GM18909 (cell line): ENCODE measurements around the gene PLCH2.

Experiments
- ATAC-seq: cut with Tn5 transposase; IDR thresholded peaks from one replicate; pipeline ENCODE4 v1.9.1; 2021; ENCODE audit warnings: mild to moderate bottlenecking; ENCODE audit not compliant: unreplicated experiment, poor library complexity

The PLCH2 gene

DNA sequence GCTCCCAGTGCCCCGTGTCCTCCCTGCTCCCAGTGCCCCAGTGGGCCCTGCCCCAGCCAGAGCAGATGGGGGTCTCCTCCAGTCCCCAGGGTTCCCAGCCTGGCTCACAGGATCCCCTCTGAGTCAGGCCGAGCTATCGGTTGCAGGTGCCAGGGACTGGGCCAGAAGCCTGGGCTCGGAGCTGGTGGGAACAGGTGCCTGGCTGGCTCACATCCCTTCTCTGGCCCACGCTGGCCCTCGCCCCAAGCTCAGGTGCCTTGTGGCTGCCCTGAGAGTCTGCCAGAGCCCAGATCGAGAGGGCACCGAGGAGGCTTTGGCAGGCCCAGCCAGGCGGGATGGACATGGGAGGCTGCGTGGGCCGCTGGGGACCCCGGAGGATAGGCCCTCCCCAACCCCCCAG is 18.9 kb downstream of the PLCH2 start:
- ATAC-seq, result no peak

DNA sequence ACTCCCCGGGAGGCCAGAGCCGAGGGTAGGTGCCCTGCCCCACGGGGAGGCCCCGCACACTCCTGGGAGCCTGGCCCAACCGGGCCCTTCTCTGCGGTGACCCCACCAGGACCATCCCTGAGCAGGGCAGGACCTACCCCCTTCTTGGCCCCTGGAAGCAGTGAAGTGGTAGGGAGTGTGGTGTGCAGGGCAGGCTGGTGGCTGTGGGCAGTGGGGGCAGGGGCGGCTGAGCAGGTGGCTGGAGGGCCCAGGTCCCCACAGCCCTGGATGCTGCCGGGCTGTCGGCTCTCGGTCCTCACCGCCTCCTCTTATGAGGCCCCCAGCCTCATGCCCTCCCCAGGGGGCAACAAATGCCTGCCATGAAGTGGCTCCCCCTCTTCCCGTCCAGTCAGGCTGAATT is 19.5 kb downstream of the PLCH2 start:
- ATAC-seq, result no peak

DNA sequence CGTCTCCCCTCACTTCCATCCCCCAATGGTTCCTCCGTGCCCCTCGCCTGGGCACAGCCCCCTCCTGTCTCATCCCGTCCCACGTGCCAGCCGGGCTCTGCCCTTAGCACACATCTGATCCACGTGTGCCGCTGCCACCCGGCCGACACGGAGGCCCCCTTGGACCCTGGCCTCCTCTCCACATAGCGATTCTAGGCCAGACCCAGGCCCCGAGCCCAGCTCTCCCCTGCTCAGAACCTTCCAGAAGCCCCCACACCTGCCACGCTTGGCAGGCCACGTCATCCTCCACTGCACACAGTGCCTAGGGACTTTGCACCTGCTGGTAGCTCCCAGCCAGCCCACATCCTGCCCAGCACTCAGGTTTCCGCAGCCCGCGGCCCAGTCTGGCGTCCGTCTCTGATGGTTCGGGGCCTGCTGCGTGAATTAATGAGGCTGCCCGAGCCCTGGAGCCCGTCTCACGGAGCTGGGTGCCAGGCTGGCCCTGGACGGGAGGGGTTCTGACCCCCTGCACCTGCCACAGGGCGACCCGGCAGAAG is 20.1 kb downstream of the PLCH2 start:
- peak; percentile 51 for ATAC-seq

DNA sequence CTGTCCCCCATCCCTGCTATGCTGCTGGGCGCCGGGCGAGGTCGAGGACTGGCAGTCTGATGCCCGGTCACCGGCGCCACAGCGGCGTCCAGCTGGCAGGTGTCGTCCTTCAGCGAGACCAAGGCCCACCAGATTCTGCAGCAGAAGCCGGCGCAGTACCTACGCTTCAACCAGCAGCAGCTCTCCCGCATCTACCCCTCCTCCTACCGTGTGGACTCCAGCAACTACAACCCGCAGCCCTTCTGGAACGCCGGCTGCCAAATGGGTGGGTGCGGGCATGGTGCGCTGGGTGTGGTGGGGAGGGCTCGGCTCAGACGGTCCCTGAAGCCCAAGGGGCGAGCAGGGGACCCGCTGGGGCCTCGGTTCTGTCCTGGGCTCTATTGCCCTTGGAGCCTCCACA is 20.7 kb downstream of the PLCH2 start:
- no peak for ATAC-seq

DNA sequence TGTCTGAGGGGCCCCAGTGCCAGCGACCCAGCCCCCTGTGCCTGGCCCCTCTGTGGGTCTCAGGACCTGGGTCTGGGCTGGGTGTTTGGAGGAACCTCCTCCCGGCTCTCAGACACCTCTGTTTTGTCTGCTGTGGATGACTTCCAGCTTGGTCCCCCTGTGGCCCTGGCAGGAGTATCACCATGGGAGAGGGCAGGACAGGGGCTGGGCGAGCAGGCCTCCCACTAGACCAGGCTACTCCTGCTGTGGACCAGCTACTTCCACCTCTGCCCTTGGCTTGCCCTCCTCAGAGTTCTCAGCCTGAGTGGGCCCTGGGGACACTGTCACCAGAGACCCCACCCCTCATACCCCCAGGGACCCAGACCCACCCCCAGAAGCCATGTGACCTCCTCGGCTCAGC is 21.8 kb downstream of the PLCH2 start:
- ATAC-seq, result no peak

DNA sequence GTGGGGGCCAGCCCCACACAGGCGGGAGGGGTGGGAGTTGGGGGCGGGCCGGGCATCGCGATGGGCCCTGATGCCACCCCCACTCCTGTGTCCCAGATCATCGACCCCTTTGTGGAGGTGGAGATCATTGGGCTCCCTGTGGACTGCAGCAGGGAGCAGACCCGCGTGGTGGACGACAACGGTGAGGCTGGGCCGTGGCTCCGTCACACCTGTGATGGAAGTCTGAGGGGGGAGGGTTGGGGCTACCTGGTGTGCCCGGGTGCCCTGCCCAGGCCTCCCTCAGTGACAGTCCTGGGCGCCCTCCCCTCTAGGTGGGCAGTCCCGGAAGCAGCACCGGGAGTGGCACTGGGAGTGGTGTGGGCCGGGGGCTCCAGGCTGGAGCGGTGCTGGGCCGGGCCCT is 22.6 kb downstream of the PLCH2 start:
- no peak for ATAC-seq

DNA sequence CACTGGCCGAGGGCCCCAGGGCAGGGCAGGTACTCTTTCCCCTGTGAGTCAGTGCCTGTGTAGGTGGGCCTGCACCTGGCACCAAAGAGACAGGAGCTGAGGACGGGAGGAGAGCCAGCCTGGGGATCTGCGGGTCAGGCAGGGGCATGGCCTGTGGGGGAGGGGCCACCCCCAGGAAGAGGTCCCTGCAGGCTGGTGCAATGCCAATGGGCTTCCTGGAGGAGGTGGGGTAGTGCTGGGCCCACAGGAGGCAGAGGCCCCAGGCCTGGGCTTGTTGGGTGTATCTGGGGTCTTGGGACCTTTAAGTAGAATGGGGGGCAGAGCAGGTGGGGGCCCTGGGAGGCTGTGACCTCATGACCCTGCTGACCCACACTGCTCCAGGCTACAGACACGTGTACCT is 23.2 kb downstream of the PLCH2 start:
- no peak for ATAC-seq

DNA sequence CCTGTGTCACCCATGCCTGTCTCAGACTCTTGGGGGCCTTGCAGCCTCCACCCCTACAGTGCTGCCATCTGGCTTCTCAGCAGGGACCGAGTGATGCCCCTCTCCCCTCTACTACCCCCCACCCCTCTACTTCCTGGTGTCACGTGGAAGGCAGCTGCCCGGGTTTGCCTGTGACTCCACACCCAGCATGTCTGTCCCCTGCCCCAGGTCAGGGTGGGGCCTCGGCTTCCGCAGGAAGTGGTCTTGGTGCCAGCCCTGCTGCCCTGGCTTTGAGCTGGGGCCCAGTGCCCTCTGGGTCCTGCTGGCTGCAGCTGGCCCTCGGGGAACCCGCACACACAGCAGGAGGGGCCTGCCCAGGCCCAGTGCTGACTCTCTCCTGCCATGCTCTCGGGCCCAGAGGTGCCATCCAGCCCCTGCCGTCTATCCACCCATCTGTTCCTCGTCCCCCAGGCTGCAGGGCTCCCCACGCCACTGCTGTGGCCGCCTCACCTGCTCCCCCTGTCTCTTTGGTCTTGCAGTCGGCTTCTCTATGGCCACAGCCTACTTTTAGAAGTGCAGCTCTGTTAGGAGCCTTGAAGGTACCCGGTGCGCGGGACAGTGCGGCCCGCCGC is 24.0 kb downstream of the PLCH2 start:
- no peak for ATAC-seq

DNA sequence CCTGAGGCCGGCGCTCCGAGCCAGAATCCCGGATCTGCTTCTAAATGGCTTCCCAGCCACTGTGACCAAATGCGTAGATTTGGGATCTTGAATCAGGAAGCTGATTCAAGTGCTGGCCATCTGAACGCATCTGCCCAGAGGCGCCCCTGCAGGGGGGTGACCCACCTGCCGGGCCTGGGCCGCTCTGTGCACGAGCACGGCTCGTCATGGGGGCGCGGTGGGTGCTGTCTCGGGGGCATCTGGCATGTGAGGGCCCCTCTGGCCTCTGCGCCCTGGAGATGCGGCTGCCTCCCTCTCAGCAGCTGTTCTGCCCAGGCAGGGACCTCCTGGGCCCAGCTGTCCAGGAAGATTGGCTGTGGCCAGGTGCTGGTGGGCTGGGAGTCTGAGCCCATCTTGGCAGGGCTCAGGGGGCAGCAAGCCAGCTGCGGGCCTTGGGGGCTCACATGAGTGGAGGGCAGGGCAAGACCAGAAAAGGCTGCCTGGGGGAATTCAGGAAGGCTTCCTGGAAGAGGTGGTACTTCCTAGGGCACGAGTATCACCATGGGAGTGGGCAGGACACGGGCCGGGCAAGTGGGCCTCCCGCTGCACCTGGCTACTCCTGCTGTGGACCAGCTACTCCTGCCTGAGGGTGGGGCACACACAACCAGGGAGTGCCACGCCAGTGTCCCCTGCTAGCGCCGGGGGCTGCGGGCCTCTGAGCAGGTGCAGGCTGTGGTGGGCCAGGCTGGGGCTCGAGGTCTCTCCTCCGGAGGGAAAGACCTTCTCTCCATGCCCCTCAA is 25.1 kb downstream of the PLCH2 start:
- ATAC-seq, result no peak

DNA sequence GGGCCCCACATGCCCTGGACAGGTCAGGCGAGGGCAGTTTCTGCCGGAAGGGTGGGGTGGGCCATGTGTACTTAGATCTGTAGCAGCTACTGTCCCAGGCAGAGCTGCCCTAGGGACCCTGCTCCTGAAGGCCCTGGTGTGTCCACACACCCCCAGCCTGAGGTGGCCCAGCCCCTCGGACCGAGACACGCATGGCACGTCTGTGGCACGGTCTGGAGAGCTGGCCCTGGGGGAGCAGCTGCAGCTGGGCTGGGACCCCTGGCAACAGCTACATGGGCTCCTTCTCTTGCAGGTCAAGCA is 25.7 kb downstream of the PLCH2 start:
- no peak for ATAC-seq

DNA sequence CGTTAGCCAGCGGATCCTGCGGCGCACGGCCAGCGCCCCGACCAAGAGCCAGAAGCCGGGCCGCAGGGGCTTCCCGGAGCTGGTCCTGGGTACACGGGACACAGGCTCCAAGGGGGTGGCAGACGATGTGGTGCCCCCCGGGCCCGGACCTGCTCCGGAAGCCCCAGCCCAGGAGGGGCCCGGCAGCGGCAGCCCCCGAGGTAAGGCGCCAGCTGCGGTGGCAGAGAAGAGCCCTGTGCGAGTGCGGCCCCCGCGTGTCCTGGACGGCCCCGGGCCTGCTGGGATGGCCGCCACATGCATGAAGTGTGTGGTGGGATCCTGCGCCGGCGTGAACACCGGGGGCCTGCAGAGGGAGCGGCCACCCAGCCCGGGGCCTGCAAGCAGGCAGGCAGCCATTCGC is 26.1 kb downstream of the PLCH2 start:
- ATAC-seq, result no peak

DNA sequence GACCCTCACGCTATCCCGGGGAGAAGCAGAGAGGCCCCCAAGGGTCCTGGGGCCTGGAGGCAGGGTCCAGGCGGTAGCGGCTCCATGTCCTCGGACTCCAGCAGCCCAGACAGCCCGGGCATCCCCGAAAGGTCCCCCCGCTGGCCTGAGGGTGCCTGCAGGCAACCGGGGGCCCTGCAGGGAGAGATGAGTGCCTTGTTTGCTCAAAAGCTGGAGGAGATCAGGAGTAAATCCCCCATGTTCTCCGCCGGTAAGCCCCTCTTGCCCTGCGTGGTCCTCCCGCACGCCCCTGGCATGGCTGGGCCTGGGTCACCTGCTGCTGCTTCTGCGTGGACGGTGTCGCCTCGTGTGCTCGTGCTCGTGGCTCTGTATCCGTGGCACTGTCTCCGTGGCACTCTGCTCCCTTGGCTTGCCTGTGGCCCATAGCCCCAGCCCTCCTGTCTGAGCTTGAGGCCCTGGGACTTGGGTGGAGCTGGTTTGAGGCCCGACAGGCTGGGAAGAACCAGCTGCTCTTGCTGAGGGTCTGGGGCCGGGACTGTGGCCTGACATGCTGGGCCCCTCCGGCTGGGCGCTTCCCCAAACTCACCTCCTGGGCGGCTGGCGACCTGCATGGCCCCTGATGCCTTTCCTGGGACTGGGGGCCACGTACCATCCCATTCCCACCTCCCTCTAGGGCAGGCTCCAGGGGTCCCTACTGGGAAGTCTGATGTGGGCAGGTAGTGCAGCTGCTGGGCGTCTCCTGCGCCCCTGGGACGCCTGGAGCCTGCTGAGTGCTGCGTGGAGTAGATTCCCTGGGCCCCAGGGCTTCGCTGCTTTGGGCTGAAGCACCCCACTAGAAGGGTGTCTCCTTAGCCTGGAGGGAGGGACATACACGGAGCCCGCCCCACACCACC is 26.8 kb downstream of the PLCH2 start:
- ATAC-seq, result no peak

DNA sequence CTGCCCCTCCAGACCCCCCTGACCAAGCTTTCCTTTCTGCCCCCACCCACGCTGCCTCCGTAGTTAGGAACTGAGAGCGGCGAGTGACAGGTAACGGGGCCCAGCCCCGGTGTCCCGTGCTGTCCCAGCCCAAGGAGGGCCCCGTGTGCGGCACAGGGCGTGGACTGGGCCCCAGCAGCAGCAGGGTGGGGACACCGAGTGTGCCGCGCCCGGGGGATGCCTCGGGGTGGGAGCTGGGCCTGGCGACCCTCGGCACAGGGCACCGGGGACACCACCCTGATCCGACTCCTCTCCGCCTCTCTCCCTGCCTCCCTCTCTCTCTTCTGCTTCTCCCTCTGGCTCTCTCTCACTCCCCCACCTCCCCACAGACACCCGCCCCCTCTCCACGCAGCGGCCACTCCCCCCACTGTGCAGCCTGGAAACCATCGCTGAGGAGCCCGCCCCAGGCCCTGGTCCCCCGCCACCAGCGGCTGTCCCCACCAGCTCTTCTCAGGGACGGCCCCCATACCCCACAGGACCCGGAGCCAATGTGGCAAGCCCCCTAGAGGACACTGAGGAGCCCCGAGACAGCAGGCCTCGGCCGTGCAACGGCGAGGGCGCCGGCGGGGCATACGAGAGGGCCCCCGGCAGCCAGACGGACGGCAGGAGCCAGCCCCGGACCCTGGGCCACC is 27.6 kb downstream of the PLCH2 start:
- ATAC-seq, result no peak

DNA sequence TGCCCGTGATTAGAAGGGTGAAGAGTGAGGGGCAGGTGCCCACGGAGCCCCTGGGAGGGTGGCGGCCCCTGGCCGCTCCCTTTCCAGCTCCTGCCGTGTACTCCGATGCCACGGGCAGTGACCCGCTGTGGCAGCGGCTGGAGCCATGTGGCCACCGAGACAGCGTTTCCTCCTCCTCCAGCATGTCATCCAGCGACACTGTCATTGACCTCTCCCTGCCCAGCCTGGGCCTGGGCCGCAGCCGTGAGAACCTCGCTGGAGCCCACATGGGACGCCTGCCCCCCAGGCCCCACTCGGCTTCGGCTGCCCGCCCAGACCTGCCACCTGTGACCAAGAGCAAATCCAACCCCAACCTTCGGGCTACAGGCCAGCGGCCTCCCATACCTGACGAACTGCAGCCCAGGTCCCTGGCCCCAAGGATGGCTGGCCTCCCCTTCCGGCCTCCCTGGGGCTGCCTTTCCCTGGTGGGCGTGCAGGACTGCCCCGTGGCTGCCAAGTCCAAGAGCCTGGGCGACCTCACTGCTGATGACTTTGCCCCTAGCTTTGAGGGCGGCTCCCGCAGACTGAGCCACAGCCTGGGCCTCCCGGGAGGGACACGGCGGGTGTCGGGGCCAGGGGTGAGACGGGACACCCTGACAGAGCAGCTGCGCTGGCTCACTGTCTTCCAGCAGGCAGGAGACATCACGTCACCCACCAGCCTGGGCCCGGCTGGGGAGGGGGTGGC is 28.3 kb downstream of the PLCH2 start:
- no peak for ATAC-seq

DNA sequence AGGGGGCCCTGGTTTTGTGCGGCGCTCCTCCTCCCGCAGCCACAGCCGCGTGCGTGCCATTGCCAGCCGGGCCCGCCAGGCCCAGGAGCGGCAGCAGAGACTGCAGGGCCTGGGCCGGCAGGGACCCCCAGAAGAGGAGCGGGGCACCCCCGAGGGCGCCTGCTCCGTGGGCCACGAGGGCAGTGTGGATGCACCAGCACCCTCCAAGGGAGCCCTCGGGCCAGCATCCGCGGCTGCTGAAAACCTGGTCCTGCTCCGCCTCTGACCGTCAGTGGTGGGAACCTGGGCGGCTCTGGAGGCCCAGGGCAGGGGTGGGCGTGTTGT is 28.8 kb downstream of the PLCH2 start:
- no peak for ATAC-seq

DNA sequence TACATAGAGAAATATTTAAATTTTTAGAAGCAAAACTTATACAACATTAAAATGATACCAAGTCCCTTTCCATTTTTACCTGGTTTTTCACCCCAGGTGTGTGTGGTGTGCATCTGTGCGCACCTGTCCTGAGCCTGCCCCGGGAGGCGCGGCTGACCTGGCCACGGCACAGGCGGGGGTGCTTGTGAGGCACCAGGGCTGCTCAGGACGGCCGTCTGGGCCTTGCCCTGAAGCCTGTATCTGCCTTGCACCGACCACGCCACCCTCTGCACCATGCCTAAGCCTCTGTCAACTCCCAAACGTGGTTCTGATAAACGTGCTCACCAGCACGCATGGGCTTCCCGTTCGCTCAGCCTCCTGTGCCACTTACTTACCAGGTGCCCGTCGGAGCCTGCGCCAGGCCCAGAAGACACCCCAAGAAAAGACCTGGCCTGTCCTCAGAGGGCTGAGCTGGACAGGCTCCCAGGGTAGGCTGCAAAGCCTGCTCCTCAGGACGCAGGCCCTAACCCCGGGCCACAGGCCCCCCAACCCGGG is 29.4 kb downstream of the PLCH2 start:
- no peak for ATAC-seq

DNA sequence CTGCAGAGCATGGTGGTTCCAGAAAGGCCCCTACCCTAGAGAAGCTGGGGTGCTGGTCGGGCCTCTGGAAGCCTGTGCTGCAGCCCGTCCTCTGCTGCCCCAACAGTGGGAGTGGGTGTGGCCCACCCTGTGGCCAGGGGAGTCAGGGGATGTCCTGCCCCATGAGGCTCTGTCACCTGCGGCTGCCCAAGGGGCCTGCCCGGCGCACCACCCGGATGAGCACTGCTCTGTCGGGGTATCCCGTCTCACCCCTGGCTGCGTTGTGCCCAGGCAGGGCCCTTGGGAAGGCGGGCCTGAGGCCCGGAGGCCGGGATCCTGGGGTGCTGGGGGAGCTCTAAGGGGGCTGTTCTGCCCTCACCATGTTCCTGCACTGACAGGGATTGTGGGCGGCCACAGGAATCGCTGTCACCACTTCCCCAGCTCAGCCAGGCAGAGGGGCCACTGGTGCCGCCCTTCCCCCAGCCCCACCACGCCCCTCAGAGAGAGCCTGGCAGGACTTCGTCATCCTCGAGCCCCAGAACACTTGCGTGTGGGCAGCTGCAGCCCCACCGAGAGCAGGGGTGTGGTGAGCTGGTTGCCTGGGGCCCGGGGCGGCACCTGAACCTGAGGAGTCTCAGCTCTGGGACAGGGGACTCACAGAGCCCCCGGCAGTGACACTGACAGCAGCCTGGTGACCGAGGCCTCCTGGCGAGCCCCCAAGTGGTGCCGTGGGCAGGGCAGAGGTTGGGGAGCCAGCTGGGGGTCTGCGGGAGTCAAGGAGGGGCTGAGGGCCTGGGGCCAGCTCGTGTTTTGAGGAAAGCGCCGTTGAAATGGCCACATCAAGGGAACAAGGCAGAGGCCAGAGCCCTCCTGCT is 30.1 kb downstream of the PLCH2 start:
- no peak for ATAC-seq

DNA sequence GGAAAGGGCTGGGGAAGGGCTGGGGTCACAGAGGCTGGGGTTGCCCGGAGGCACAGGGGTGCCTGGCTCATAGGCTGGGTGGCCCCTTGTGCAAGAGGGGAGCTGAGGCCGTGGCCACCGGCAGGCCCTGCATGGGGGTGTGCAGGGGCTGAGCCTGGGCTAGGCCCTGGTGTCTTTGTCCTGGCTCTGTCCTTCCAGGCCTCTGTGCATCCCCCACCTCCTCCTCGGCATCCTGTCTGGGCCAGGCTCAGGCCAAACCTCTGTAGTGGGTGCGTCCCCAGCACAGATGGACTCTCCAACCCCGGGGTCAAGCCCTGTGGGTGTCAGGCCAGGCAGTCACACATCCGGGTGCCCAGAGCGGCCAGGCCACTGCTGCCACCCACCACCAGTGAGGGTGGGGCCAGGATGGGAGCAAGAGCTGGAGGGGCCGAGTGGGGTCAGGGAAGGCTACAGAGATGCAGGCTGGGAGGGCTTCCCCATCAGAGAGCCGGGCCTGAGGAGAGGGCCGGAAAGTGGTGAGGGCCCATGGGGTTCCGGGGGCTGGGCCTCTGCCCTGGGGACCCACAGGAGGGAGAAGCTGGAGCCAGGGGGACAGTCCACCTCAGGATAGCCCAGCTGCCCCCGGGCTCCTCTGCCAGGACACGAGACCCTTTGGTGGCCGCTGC is 30.9 kb downstream of the PLCH2 start:
- ATAC-seq, result no peak
